T-cell (primary cell): Measurements from ENCODE around the gene KRT33A. TPM values are rescaled to one million over a fixed set of nuclear protein-coding genes. Genes with fewer than 3 reads are reported as not detected.
"Not testable (repeated sequence)": the region's sequence is repeated elsewhere in the genome, so short reads cannot be mapped to it uniquely, and the experiment has no call there.

Experiments
- ATAC-seq, 4 experiments: fragments of 200-7000 bp in 3 of 4; fragments of 150-1000 bp in 1 of 4; cut with Tn5 transposase; replicated peaks in 1 of 4; 1 replicate in 3 of 4; 2 replicates in 1 of 4; pipeline ENCODE4 v1.10.0; 2021; ENCODE audit warnings: moderate library complexity in 3 of 4, mild to moderate bottlenecking in 2 of 4, moderate number of reproducible peaks in 1 of 4
- CTCF ChIA-PET, 2 donors: fragments of 300-600 bp; sonication (Branson Sonifier 250); formaldehyde crosslinking; loops; one replicate each; lab custom pipeline; 2022; ENCODE audit warnings: antibody characterized with exemption in 2 of 2; lab: Charles Lee
- POLR2A ChIA-PET, 2 donors: fragments of 300-600 bp; sonication (Branson Sonifier 250); formaldehyde crosslinking; loops; one replicate each; lab custom pipeline; 2022; ENCODE audit warnings: antibody characterized with exemption in 2 of 2; lab: Charles Lee
- DNase-seq, 35 experiments: peaks; one replicate each; pipeline versions ENCODE4 v3.0.0 to v3.0.0-alpha.2; 2013 to 2023
- H3K27ac ChIP-seq: one replicate; pipeline ENCODE4 v1.5.1; 2013; ENCODE audit warnings: low read length
- H3K27me3 ChIP-seq, 2 experiments: replicated peaks in 1 of 2; 1 replicate in 1 of 2; 2 replicates in 1 of 2; pipeline versions ENCODE4 v1.6.1 to v1.7.0; 2013; ENCODE audit warnings: low read length in 1 of 2, mixed read lengths in 1 of 2; ENCODE audit not compliant: control insufficient read depth in 2 of 2, insufficient read depth in 2 of 2; ENCODE audit errors: extremely low read depth in 1 of 2
- H3K36me3 ChIP-seq, 2 donors: 1 replicate in 1 of 2; 2 replicates in 1 of 2; pipeline versions ENCODE4 v1.6.1 to v1.7.0; 2013; ENCODE audit warnings: low read length in 1 of 2; ENCODE audit not compliant: control insufficient read depth in 2 of 2, insufficient read depth in 1 of 2; ENCODE audit errors: extremely low read depth in 1 of 2
- H3K4me1 ChIP-seq, 2 experiments: 1 replicate in 1 of 2; 2 replicates in 1 of 2; pipeline versions ENCODE4 v1.6.1 to v1.7.0; 2013; ENCODE audit warnings: low read length in 2 of 2, mixed read lengths in 1 of 2; ENCODE audit not compliant: insufficient read depth in 2 of 2, control insufficient read depth in 1 of 2; ENCODE audit errors: extremely low read depth in 1 of 2
- H3K4me3 ChIP-seq, 2 donors: 1 replicate in 1 of 2; 2 replicates in 1 of 2; pipeline versions ENCODE4 v1.5.1 to v1.7.0; 2013; ENCODE audit warnings: mild to moderate bottlenecking in 2 of 2, low read length in 1 of 2, moderate library complexity in 1 of 2; ENCODE audit not compliant: control insufficient read depth in 1 of 2; ENCODE audit errors: extremely low read depth in 1 of 2
- H3K9me3 ChIP-seq: 2 replicates; pipeline ENCODE4 v1.7.0; 2013
- H3K27ac Mint-ChIP-seq, 2 donors: one replicate each; pipeline ENCODE4 v1.8.0; 2020 to 2021; ENCODE audit warnings: mild to moderate bottlenecking in 2 of 2, mixed read lengths in 2 of 2
- H3K27me3 Mint-ChIP-seq, 2 donors: one replicate each; pipeline ENCODE4 v1.8.0; 2021 to 2022; ENCODE audit warnings: mixed read lengths in 2 of 2
- H3K36me3 Mint-ChIP-seq: one replicate; pipeline ENCODE4 v1.8.0; 2021; ENCODE audit warnings: mixed read lengths
- H3K4me1 Mint-ChIP-seq, 3 donors: one replicate each; pipeline ENCODE4 v1.8.0; 2020 to 2022; ENCODE audit warnings: mixed read lengths in 3 of 3, mild to moderate bottlenecking in 1 of 3
- H3K4me3 Mint-ChIP-seq, 3 donors: one replicate each; pipeline ENCODE4 v1.8.0; 2020 to 2022; ENCODE audit warnings: mild to moderate bottlenecking in 3 of 3, mixed read lengths in 3 of 3, moderate library complexity in 3 of 3
- H3K9me3 Mint-ChIP-seq, 3 donors: one replicate each; pipeline ENCODE4 v1.8.0; 2020 to 2022; ENCODE audit warnings: mixed read lengths in 3 of 3
- WGBS: methylation state at CpG from one replicate; pipeline ENCODE4 v1.1.5; 2013; ENCODE audit warnings: missing lambda C conversion rate; ENCODE audit not compliant: insufficient coverage; 5-methylcytosine and 5-hydroxymethylcytosine counted together
- total RNA-seq, 35 experiments: library from RNA in 6 of 35; stranded (reverse) in 6 of 35; fragments of 120-200 nt in 1 of 35; gene quantifications; one replicate each; pipeline versions ENCODE4 v1.2.1 to v1.2.4 and lab custom pipeline; 2013 to 2026

The KRT33A gene
- not detected for total RNA-seq
- not detected for total RNA-seq (2013)
- total RNA-seq (lab: John Stamatoyannopoulos, UW) = 0 reads per million in 29 experiments

DNA sequence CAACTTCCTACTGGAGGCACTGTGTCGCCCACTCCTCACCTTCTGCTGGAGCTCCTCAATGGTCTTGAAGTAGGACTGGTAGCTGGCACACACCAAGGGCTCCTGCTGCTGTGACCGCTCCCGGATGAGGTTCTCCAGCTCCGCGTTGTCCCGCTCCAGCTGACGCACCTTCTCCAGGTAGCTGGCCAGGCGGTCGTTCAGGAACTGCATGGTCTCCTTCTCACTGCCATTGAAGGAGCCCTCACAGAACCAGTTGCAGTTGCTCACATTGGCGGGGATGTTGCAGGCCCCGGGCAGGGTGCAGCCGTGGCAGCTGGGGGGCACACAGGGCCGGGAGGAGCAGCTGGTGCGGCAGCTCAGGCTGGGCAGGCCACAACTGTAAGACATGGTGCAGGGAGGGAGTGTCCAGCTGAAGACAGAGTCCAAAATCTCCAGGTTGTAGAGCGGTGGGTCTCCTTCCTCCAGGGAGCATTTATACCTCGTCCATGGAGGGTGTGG is at the start of gene KRT33A:
KRT33A (minus strand) TSS at position 448 of the 498 bp plus-strand sequence; CDS start at position 387, 61 bp downstream.
- DNase-seq, H3K9me3 ChIP-seq, H3K4me1 ChIP-seq, H3K27ac ChIP-seq, H3K36me3 Mint-ChIP-seq, H3K4me3 Mint-ChIP-seq, H3K4me3 ChIP-seq, ATAC-seq, H3K27me3 Mint-ChIP-seq, H3K27ac Mint-ChIP-seq, H3K27me3 ChIP-seq, H3K9me3 Mint-ChIP-seq, H3K36me3 ChIP-seq, POLR2A ChIA-PET: not testable (repeated sequence)
- WGBS = 97% methylated on average over 12 of the region's 16 CpGs
- H3K4me1 Mint-ChIP-seq = peaks cover 10 to 17% (median 12%) of the 10 kb centered on the region in 3 donors
- CTCF ChIA-PET = interaction anchor here in 1 of 2 donors (0.7 kb wide), 1 partner anchor 42 kb away, joined by 3 read pairs; no protein-coding TSS in a partner anchor

DNA sequence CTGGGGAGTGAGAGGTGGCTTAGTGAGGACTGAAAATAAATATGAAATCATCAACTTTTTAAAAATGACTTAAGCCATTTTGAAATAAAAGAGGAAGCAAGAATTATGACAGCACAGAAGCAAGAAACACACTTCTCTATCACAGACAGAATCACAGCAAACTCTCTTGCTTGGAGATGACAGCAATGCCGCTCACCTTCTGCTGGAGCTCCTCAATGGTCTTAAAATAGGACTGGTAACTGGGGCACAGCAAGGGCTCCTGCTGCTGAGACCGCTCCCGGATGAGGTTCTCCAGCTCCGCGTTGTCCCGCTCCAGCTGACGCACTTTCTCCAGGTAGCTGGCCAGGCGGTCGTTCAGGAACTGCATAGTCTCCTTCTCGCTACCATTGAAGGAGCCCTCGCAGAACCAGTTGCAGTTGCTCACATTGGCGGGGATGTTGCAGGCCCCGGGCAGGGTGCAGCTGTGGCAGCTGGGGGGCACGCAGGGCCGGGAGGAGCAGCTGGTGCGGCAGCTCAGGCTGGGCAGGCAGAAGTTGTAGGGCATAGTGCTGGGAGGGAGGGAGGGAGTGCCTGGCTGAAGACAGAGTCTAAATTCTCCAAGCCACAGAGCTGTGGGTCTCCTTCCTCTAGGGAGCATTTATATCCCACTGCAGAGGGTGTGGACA is 46.5 kb upstream of the KRT33A start, which contains the start of gene KRT31:
KRT31 (minus strand) TSS at position 613 of the 665 bp plus-strand sequence; CDS start at position 544, 69 bp downstream.
- Mint-ChIP-seq H3K4me1 (peaks cover under 1 to 12% (median 3%) of the 10 kb centered on the region in 3 donors), H3K36me3 (no peaks in the 10 kb centered on the region), H3K27me3 (peaks cover 3 to 4% of the 10 kb centered on the region in 2 donors), H3K27ac (no peak within 1 kb of the TSS), H3K9me3 (no peaks in the 10 kb centered on the region), H3K4me3 (no peak within 1 kb of the TSS)
- ATAC-seq (no peak), DNase-seq (no peak)
- peaks cover 0 to 4% of the 10 kb centered on the region in 2 experiments for H3K27me3 ChIP-seq
- no peaks in the 10 kb centered on the region for H3K4me1 ChIP-seq
- no peaks in the 10 kb centered on the region for H3K9me3 ChIP-seq
- WGBS = 92% methylated on average over 10 of the region's 16 CpGs
- ChIA-PET POLR2A (no interaction called here), CTCF (no interaction called here)
- H3K27ac ChIP-seq = no peak within 1 kb of the TSS
- H3K4me3 ChIP-seq = no peak within 1 kb of the TSS
- H3K36me3 ChIP-seq = no peaks in the 10 kb centered on the region

DNA sequence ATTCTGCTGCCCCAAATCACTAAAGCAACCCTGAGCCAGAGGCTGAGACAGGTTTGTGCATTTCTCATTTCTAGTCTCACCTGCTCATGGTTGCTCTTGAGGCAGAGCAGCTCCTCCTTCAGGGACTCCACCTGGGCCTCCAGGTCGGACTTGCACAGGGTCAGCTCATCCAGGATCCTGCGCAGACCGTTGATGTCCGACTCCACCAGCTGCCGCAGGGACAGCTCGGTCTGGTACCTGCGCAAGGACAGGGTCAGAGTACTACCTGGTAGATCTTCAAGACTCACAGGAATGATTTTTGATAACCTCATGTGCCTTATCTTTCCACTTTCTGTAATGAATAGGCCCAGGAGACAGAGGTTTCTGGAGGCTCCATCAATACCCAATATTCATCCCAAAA is 45.7 kb upstream of the KRT33A start:
- CTCF ChIA-PET = interaction anchor here in 1 of 2 donors (0.5 kb wide), 1 partner anchor 297 kb away, joined by 4 read pairs; no protein-coding TSS in a partner anchor

DNA sequence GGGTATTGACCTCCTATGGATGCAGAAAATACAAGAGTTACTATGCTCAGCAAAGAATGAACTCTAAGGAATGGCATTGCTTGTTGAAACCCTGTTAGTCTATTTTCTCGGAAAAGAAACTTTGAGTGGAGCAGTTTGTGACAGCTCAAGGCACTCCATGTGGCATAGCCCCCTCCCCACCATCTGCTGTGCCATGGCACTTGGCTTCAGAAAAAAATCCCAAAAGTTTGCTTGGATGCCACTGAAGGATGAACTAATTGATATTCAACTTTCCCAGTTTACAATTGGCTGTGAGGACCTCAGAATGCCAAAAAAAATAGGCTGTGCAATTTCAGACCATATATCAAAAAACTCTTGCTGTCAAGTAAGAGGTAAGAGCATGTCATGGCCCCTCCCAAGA is 45.0 kb upstream of the KRT33A start:
- no peak for ATAC-seq
- H3K9me3 ChIP-seq = no peaks in the 10 kb centered on the region
- no peak overlapping the region for H3K27ac ChIP-seq
- Mint-ChIP-seq H3K4me3 (no peak overlapping the region), H3K36me3 (no peaks in the 10 kb centered on the region), H3K9me3 (no peaks in the 10 kb centered on the region), H3K27me3 (peaks cover 5 to 8% of the 10 kb centered on the region in 2 donors), H3K27ac (no peak overlapping the region), H3K4me1 (peaks cover 0 to 10% (median 1%) of the 10 kb centered on the region in 3 donors)
- H3K4me1 ChIP-seq = no peaks in the 10 kb centered on the region
- ChIA-PET CTCF (no interaction called here), POLR2A (interaction anchor here in 1 of 2 donors (0.6 kb wide), 1 partner anchor 358 kb away, joined by 6 read pairs; no protein-coding TSS in a partner anchor)
- peaks cover 0 to 4% of the 10 kb centered on the region in 2 experiments for H3K27me3 ChIP-seq
- H3K36me3 ChIP-seq = no peaks in the 10 kb centered on the region
- no peak overlapping the region for H3K4me3 ChIP-seq
- no peak for DNase-seq
- no CpG with 5 or more reads among the region's 1 CpG for WGBS

More for the DNA sequence above, 45.7 kb upstream of the KRT33A start:
- H3K4me3 Mint-ChIP-seq = no peak overlapping the region
- no peak overlapping the region for H3K27ac Mint-ChIP-seq
- WGBS = 83% methylated on average over 3 of the region's 7 CpGs
- DNase-seq (no peak), ATAC-seq (no peak)
- no peaks in the 10 kb centered on the region for H3K4me1 ChIP-seq
- no peaks in the 10 kb centered on the region for H3K36me3 Mint-ChIP-seq
- H3K27me3 Mint-ChIP-seq = peaks cover 5 to 6% of the 10 kb centered on the region in 2 donors
- H3K9me3 ChIP-seq = no peaks in the 10 kb centered on the region
- no peak overlapping the region for H3K4me3 ChIP-seq
- no peak overlapping the region for H3K27ac ChIP-seq
- H3K9me3 Mint-ChIP-seq = no peaks in the 10 kb centered on the region
- POLR2A ChIA-PET = interaction anchor here in 1 of 2 donors (0.6 kb wide), 1 partner anchor 357 kb away, joined by 6 read pairs; no protein-coding TSS in a partner anchor
- no peaks in the 10 kb centered on the region for H3K36me3 ChIP-seq
- H3K27me3 ChIP-seq = peaks cover 0 to 4% of the 10 kb centered on the region in 2 experiments
- peaks cover 0 to 10% (median 1%) of the 10 kb centered on the region in 3 donors for H3K4me1 Mint-ChIP-seq

DNA sequence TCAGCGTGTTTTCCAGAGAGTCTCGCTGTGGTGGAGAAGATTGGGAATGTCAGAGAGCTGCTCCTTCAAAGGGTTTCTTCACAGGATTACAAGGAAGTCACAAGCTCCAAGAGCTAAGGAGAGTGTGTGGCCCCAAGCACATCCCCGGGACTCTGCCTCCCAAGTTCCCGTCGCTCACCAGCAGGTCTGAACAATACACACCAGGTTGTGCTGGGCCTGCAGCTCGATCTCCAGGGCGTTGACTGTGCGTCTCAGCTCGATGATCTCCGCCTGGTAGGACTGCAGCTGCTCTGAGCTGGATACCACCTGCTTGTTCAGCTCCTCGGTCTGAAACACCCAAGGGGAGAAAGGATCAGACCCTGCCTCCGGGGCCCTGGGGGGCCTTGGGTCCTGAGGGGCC is 44.4 kb upstream of the KRT33A start:
- H3K4me1 Mint-ChIP-seq, H3K9me3 Mint-ChIP-seq, H3K9me3 ChIP-seq, H3K27ac ChIP-seq, H3K27me3 ChIP-seq, H3K4me3 Mint-ChIP-seq, CTCF ChIA-PET, H3K27ac Mint-ChIP-seq, DNase-seq, POLR2A ChIA-PET, H3K36me3 ChIP-seq, H3K4me1 ChIP-seq, ATAC-seq, H3K4me3 ChIP-seq, H3K36me3 Mint-ChIP-seq: not testable (repeated sequence)
- 92% methylated on average over 2 of the region's 12 CpGs for WGBS
- peaks cover 5 to 11% of the 10 kb centered on the region in 2 donors for H3K27me3 Mint-ChIP-seq

DNA sequence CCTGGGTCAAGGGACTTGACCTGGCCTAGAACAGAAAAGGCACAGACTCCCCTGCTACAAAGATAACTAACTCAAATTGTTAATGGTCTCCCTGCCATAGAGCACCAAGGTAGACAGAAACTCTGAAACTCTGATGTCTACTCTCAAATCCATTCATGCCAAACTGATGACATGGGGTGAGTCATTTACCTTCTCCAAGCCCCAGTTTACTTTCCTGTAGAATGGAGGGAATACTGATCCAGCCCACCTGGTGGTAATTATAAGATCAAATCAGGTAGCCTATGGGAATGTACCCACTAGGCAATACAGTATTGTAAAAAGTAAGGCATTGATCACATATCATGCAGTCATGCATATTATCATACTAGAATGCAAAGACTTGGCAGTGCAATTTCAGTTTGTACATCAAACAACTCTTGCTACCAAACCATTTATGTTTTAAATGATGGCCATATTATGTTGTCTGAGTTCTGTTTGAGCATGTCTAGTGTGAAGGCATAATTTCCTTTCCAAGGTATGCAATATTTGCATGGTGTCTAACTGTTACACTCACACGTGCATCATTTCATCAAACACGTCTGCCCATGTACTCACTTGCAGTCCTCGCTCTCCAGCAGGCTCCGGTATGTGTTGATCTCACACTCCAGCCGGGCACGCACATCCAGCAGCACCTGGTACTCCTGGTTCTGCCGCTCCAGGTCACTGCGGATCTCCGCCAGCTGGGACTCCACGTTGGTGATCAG is 43.8 kb upstream of the KRT33A start:
- Mint-ChIP-seq H3K4me1 (peaks cover 0 to 6% (median 1%) of the 10 kb centered on the region in 3 donors), H3K4me3 (no peak overlapping the region), H3K9me3 (no peaks in the 10 kb centered on the region), H3K36me3 (no peaks in the 10 kb centered on the region), H3K27me3 (peaks cover 5 to 11% of the 10 kb centered on the region in 2 donors), H3K27ac (no peak overlapping the region)
- Histone ChIP-seq H3K36me3 (no peaks in the 10 kb centered on the region), H3K4me3 (no peak overlapping the region), H3K27me3 (peaks cover 0 to 2% of the 10 kb centered on the region in 2 experiments), H3K9me3 (no peaks in the 10 kb centered on the region), H3K27ac (no peak overlapping the region), H3K4me1 (no peaks in the 10 kb centered on the region)
- ATAC-seq = no peak
- CTCF ChIA-PET = no interaction called here
- POLR2A ChIA-PET = no interaction called here
- no peak for DNase-seq
- WGBS = 96% methylated on average over 10 of the region's 10 CpGs
